CD4-positive, alpha-beta T cell (primary cell): ENCODE measurements around the gene ACAP3. TPM values are rescaled to one million over a fixed set of nuclear protein-coding genes. Genes with fewer than 3 reads are reported as not detected.

Experiments used
- ATAC-seq: fragments of 200-7000 bp; cut with Tn5 transposase; one replicate; pipeline ENCODE4 v1.10.0; 2022; ENCODE audit warnings: mild to moderate bottlenecking; ENCODE audit not compliant: poor library complexity
- CTCF ChIA-PET: fragments of 350-600 bp; sonication (Branson Sonifier 250); formaldehyde crosslinking; loops from one replicate; lab custom pipeline; 2021; ENCODE audit warnings: antibody characterized with exemption, inconsistent platforms; lab: Charles Lee
- POLR2A ChIA-PET: fragments of 350-600 bp; sonication (Branson Sonifier 250); formaldehyde crosslinking; loops from one replicate; lab custom pipeline; 2021; ENCODE audit warnings: antibody characterized with exemption, inconsistent platforms; lab: Charles Lee
- DNase-seq, 14 experiments: peaks; one replicate each; pipeline ENCODE4 v3.0.0-alpha.2; 2013 to 2020; ENCODE audit warnings: mixed read lengths in 2 of 14
- H3K27ac ChIP-seq, 2 donors: one replicate each; pipeline versions ENCODE4 v1.5.1 to v1.7.0; 2013; ENCODE audit warnings: low read length in 2 of 2, low read depth in 1 of 2, mild to moderate bottlenecking in 1 of 2
- H3K27me3 ChIP-seq, 2 experiments: 1 replicate in 1 of 2; 2 replicates in 1 of 2; pipeline versions ENCODE4 v1.6.1 to v1.7.0; 2013; ENCODE audit warnings: low read length in 2 of 2, control low read depth in 1 of 2, mild to moderate bottlenecking in 1 of 2, moderate library complexity in 1 of 2; ENCODE audit not compliant: insufficient read depth in 2 of 2, control insufficient read depth in 1 of 2
- H3K36me3 ChIP-seq: one replicate; pipeline ENCODE4 v1.6.1; 2013; ENCODE audit warnings: low read length, control low read depth; ENCODE audit not compliant: insufficient read depth
- H3K4me1 ChIP-seq: one replicate; pipeline ENCODE4 v1.6.1; 2013; ENCODE audit warnings: low read length, control low read depth; ENCODE audit not compliant: insufficient read depth
- H3K4me3 ChIP-seq: one replicate; pipeline ENCODE4 v1.5.1; 2013; ENCODE audit warnings: mild to moderate bottlenecking, low read length, moderate library complexity
- H3K9me3 ChIP-seq, 2 experiments: 1 replicate in 1 of 2; 2 replicates in 1 of 2; pipeline versions ENCODE4 v1.6.1 to v1.7.0; 2013; ENCODE audit warnings: low read length in 2 of 2, mild to moderate bottlenecking in 2 of 2, control low read depth in 1 of 2, moderate library complexity in 1 of 2; ENCODE audit not compliant: control insufficient read depth in 1 of 2, insufficient read depth in 1 of 2
- H3K27ac Mint-ChIP-seq: one replicate; pipeline ENCODE4 v1.8.0; 2020; ENCODE audit warnings: mixed read lengths
- H3K27me3 Mint-ChIP-seq: one replicate; pipeline ENCODE4 v1.8.0; 2021; ENCODE audit warnings: mixed read lengths
- H3K36me3 Mint-ChIP-seq: one replicate; pipeline ENCODE4 v1.8.0; 2021; ENCODE audit warnings: low read depth, mixed read lengths
- H3K4me1 Mint-ChIP-seq: one replicate; pipeline ENCODE4 v1.8.0; 2021; ENCODE audit warnings: low read depth, mixed read lengths
- H3K4me3 Mint-ChIP-seq: one replicate; pipeline ENCODE4 v1.8.0; 2020; ENCODE audit warnings: mild to moderate bottlenecking, mixed read lengths
- H3K9me3 Mint-ChIP-seq: one replicate; pipeline ENCODE4 v1.8.0; 2020; ENCODE audit warnings: mixed read lengths
- CTCF ChIP-seq: fragments of 200-600 bp; IDR thresholded peaks from one replicate; pipeline ENCODE4 v1.8.0; 2022; ENCODE audit warnings: antibody characterized with exemption, mild to moderate bottlenecking
- intact Hi-C, 2 experiments: fragments of 100-400 bp; cut with DNase I in 1 of 2; cut with micrococcal nuclease in 1 of 2; formaldehyde crosslinking; loops; one replicate each; pipeline versions ENCODE4 v1.15.1 to v1.9.0; 2023 to 2025; cut with DNase I, micrococcal nuclease
- total RNA-seq, 174 experiments: library from RNA in 2 of 174; stranded (reverse) in 2 of 174; gene quantifications; one replicate each; pipeline ENCODE4 v1.2.3 and lab custom pipeline; 2021 to 2026

The ACAP3 gene
- total RNA-seq, 2 experiments from 2014 or later, result 45.3 to 46.4 TPM

GRCh38 chr1:1293263-1294249 is 14.2 kb downstream of the ACAP3 start:
- Mint-ChIP-seq H3K27me3 (no peaks in the 10 kb centered on the region), H3K4me1 (no peaks in the 10 kb centered on the region), H3K36me3 (no peaks in the 10 kb centered on the region), H3K4me3 (no peak overlapping the region), H3K27ac (no peak overlapping the region), H3K9me3 (no peaks in the 10 kb centered on the region)
- Histone ChIP-seq H3K4me3 (no peak overlapping the region), H3K27ac (no peak overlapping the region), H3K9me3 (no peaks in the 10 kb centered on the region), H3K4me1 (peaks cover 14% of the 10 kb centered on the region), H3K36me3 (no peaks in the 10 kb centered on the region), H3K27me3 (no peaks in the 10 kb centered on the region)
- ChIA-PET POLR2A (no interaction called here), CTCF (no interaction called here)
- no peak for TF ChIP-seq CTCF
- ATAC-seq, result no peak
- intact Hi-C loops, result loop anchor here (2.0 to 5.0 kb wide), 3 partner anchors 171 to 311 kb away; partner anchors contain the start of gene PERM1 (in 1 of the 2)
- DNase-seq, result no peak

- H3K27me3 Mint-ChIP-seq, result no peaks in the 10 kb centered on the region
- ATAC-seq (no peak), DNase-seq (no peak)
- intact Hi-C loops, result loop anchor here (2.0 to 5.0 kb wide), 3 partner anchors 170 to 311 kb away; partner anchors contain the start of gene PERM1 (in 1 of the 2)
- Histone ChIP-seq H3K27me3 (no peaks in the 10 kb centered on the region), H3K9me3 (no peaks in the 10 kb centered on the region), H3K4me1 (peaks cover 14% of the 10 kb centered on the region), H3K27ac (no peak overlapping the region), H3K36me3 (no peaks in the 10 kb centered on the region), H3K4me3 (no peak overlapping the region)
- H3K4me3 Mint-ChIP-seq, result no peak overlapping the region
- ChIA-PET CTCF (interaction anchor here (1.4 to 1.6 kb wide), 2 partner anchors 170 to 173 kb away, joined by 5 to 33 read pairs; no protein-coding TSS in a partner anchor), POLR2A (no interaction called here)
- H3K4me1 Mint-ChIP-seq, result no peaks in the 10 kb centered on the region
- H3K27ac Mint-ChIP-seq, result no peak overlapping the region
- H3K9me3 Mint-ChIP-seq, result no peaks in the 10 kb centered on the region
- no peaks in the 10 kb centered on the region for H3K36me3 Mint-ChIP-seq
- no peak for TF ChIP-seq CTCF
Observed at GRCh38 chr1:1292851-1293250, 14.9 kb downstream of the ACAP3 start.

- DNase-seq, result no peak
- no peak overlapping the region for H3K27ac ChIP-seq
- no peaks in the 10 kb centered on the region for H3K27me3 ChIP-seq
- TF ChIP-seq CTCF, result no peak
- Mint-ChIP-seq H3K27me3 (no peaks in the 10 kb centered on the region), H3K4me1 (no peaks in the 10 kb centered on the region), H3K27ac (no peak overlapping the region), H3K4me3 (no peak overlapping the region), H3K36me3 (no peaks in the 10 kb centered on the region), H3K9me3 (no peaks in the 10 kb centered on the region)
- ChIA-PET POLR2A (no interaction called here), CTCF (interaction anchor here (0.6 to 1.6 kb wide), 7 partner anchors 106 to 308 kb away, joined by 3 to 33 read pairs (median 4); no protein-coding TSS in a partner anchor)
- H3K36me3 ChIP-seq, result no peaks in the 10 kb centered on the region
- H3K4me1 ChIP-seq, result peaks cover 14% of the 10 kb centered on the region
- no peaks in the 10 kb centered on the region for H3K9me3 ChIP-seq
- no peak for ATAC-seq
- no peak overlapping the region for H3K4me3 ChIP-seq
- intact Hi-C loops, result loop anchor here (2.0 to 5.0 kb wide), 3 partner anchors 170 to 310 kb away; partner anchors contain the start of gene PERM1 (in 1 of the 2)
Observed at GRCh38 chr1:1292442-1292779, 15.3 kb downstream of the ACAP3 start.
